IPS-11a (cell line): ENCODE measurements around the gene SACM1L.
"Not testable (repeated sequence)": the region's sequence is repeated elsewhere in the genome, so short reads cannot be mapped to it uniquely, and the experiment has no call there.

Experiments
- H3K4me3 ChIP-seq: one replicate; pipeline ENCODE4 v1.5.1; 2013; ENCODE audit warnings: low read depth, low read length, control low read depth

SACM1L gene

DNA sequence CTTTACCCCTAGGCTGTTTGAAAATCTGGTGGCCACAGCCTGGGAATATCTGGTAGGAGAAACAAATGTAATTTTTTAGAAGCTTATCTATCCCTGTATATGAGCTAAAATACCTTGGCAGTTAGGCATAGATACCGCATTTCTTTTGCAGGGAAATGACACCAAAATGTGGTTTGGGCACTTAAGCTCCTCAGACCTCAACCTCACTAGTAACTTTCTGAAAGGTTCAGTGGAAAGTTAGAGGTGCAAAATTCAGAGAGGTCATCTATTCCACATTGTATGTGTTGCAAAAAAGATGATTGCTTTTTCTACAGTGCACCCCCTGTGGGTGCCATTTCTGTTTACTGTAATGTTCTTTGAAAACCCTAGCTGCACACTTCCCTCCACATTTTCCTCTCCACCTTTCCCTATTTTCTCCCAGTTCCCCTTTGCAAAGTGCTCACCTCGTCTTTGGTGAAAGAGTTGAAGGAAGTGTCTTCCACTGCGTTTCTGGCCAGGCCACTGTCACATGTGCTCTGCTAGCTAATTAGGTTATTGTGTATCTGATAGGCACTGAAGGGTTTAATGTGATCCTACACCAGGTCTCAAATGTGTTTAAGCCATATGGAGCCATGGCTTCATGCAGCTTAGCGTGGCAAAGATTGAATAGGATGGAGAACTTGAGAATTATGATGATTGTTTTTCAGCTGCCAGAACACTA is 1.3 kb downstream of the SACM1L start:
- peak overlapping the region; percentile 90 for H3K4me3 ChIP-seq

DNA sequence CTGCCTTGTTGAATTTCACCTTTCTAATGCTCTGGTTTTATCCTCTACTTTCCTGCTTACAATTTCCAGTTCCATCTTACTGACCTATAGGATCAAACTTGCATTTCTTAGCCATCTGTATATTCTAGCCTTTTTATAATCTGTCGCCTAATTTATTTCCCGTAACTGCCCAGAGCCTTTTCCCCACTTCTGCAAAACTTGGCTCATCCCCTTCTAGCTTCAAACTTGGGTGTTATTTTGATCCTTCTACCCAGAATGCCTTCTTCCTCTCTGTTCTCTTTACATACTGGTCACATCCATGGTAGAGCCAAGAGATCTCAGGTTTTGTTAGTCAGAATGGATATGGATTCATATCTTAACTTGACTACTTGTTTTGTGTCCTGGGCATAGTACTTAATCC is 2.6 kb downstream of the SACM1L start:
- no peak overlapping the region for H3K4me3 ChIP-seq

DNA sequence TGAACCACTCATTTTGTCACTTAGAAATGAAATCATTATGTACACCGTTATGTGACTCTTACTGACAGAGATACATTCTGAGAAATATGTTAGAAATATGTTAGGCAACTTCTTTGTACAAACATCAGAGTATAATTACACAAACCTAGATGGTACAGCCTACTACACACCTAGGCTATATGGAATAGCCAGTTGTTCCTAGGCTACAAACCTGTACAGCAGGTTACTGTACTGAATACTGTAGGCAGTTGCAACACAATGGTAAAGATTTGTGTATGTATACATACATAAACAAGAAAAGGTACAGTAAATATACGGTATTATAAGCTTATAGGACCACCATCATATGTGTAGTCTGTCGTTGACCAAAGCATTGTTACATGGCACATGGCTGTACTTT is 3.7 kb downstream of the SACM1L start:
- H3K4me3 ChIP-seq, result no peak overlapping the region

DNA sequence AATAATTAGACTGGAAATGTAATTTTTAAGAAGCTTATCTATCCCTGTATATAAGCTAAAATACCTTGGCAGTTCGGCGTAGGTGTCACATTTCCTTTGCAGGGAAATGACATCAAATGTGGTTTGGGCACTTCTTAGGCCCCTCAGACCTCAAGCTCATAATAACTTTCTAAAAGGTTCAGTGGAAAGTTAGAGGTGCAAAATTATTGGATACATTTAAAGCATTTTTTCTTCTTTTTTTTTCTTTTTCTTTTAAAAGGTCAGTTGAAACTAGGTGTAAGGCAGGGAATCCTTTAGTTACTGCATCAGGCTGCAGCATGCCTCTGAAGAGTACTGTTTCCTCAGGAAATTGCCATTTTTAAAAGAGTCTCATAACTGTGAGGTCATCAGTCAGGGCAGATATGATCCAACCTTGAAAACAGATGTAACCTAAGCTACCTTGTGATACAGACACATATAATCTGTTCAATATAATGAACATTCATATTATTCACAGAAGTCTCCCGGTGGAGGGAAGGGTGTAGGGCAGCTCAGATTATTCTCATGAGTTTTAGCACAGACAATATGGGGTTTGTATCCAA is 4.8 kb downstream of the SACM1L start:
- H3K4me3 ChIP-seq, result no peak overlapping the region

DNA sequence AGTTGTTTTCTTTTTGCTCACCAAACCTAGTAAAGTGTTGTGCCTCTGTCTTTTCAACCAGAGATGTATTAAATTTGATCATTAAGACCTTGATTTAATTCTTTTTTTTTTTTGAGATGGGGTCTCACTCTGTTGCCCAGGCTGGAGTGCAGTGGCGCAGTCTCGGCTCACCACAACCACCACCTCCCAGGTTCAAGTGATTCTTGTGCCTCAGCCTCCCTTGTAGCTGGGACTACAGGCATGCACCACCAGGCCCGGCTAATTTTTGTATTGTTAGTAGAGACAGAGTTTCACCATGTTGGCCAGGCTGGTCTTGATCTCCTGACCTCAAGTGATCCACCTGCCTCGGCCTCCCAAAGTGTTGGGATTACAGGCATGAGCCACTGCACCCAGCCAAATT is 6.0 kb downstream of the SACM1L start:
- H3K4me3 ChIP-seq, result not testable (repeated sequence)

DNA sequence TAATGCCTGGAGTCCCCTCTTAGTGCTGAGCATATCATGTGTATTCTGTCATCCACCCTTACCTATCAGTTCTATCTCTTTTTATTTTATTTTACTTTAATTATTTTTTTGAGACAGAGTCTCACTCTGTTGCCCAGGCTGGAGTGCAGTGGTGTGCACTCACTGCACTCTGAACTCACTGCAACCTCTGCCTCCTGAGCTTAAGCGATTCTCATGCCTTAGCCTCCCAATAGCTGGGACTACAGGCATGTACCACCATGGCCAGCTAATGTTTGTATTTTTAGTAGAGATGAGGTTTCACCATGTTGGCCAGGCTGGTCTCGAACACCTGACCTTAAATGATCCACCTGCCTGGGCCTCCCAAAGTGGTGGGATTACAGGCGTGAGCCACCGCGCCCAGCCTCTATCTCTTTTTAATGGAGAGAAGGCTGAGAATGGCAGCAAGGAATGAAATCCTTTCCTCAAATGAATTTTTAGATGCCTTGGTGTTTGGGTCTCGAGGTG is 11.4 kb downstream of the SACM1L start:
- H3K4me3 ChIP-seq, result no peak overlapping the region

DNA sequence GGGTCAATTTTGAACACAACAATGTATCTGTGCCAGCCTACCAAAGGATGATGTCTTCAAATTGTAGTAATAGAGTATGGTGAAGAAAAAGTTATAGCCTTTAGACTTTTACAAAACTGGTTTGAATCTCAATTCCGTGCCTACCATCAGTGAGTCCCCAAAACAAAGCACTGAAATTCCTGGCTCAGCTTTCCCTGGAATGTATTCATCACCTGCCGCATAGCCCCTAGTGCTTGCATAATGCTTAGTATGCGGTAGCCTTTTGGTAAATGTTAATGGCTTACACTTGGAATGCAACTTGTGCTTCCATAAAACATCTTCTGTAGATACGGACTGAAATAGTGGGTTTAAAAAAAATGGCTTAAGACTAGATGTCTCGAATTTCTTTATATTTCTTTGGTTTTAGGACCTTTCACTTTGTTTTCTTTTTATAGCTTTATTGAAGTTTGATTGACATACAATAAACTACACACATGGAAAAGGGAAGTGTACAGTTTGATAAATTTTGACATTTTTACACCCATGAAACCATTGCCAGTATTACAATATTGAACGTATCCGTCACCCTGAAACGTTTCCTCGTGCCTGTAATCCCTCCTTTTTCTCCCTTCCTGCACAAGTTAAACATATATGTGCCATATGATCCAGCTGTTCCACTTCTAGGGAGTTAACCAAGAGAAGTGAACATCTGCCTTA is 12.1 kb downstream of the SACM1L start:
- H3K4me3 ChIP-seq, result no peak overlapping the region

DNA sequence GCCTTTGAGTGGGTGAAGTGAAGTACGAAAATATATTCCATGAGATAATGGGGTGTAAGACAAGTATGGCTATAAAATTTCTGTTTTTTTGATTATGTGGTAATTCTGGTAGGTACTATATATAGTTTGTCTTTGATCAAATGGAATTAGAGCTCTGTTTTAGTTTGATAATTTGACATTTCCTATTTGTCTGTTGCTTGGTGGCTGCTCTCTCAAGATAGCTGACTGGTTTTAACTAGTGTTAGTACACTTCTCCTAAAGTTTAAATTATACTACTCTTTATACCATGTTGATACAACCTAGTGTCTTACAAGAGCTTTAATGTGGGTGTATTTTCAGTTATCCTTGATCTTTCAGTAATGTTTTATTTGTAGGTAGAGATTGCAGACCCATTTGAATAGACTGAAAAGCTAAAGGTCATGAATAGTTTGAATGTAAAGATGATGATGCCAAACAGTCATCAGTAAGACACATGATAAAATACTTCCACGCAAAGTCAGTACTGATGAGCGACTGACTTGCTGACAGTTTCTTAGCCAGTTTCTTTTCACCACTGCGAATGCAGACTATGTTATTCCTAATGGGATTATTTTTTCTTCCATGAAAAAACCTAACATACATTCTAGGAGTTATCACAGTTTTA is 15.2 kb downstream of the SACM1L start:
- no peak overlapping the region for H3K4me3 ChIP-seq

DNA sequence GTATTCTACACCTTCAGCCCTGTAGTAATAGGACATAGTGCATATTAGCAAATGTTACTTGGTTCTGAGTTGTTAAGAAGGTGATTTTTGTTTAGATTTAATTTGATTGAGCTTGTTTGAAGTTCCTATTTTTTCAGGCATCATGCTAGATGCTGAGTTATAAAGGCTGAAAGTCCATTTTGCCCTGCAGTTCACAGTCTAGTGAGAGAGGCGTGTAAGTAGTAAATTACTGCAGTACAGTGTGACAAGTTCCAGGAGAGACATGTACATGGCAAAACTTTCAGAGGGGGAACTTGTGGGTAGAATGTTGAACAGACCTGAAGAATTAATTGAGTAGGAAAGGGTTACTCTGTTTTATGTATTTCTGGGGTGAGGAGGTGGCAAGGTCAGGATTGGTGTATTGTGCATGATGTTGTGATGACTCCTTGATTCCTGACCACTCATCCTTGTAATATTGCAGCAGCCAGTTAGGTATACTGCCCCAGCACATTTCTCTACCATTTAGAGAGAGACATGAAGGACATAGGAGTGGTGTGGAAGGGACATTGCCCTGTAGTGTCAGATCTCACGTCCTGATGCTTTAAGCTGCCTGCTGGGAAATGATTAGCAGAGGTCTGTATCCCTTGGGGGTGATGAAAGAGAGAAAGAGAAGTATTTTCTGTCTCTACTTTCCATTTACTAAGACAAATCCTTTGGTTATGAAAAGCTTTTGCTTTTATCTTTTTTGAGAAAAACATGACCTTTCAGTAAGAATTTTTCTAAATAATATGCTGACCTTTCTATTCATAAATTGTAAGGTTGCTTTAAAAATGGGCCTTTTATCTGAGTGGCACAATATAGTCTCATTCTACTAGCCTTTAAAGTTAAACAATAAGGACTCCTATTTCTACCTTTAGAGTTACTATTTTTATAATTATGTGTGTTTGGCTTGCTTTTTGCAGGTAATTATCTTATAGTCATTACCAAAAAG is 16.9 kb downstream of the SACM1L start:
- no peak overlapping the region for H3K4me3 ChIP-seq

DNA sequence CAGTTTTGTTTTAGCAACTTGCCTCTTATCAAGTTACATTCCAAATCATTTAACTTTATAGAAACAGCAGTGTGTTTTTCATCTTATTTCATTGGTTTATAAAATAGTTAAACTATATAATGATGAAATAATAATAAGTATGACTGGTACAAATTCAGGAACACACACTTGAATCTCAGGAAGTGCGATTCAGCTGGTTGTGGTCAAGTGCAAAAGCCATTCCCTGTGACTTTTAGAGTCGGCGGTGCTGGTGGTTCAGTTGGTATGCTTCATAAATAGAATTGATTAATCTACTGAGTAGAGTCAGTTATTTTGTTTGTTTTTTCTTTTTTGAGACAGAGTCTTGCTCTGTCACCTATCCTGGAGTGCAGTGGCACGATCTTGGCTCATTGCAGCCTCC is 22.7 kb downstream of the SACM1L start:
- no peak overlapping the region for H3K4me3 ChIP-seq

DNA sequence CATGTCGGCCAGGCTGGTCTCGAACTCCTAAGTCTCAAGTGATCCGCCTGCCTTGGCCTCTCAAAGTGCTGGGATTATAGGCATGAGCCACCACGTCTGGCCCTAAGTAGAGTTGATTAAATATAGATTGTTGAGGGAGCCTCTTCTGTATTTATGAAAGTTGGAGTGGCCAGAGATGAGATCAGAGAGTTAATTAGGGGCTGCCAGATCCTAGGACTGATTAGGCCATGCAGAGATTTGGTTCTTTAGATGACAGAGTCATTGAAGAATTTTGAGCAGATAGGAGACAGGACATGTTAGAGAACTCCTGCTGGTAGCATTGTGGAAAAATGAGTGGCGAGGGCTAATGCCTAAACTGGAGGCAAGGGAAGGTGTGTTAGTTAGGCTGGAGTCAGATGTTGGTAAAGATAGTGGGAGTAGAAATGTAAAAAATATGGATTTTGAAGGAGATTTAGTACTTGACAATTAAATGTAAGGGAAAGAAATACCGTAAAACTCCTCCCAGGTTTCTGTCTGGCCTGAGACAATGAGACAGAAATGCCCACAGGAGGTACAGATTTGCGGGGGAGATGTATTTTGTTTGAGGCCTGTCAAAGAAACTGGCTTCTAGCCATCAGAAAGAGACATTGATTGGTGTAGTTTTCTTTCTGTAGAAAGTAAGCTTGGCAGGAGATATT is 23.4 kb downstream of the SACM1L start:
- H3K4me3 ChIP-seq, result no peak overlapping the region

DNA sequence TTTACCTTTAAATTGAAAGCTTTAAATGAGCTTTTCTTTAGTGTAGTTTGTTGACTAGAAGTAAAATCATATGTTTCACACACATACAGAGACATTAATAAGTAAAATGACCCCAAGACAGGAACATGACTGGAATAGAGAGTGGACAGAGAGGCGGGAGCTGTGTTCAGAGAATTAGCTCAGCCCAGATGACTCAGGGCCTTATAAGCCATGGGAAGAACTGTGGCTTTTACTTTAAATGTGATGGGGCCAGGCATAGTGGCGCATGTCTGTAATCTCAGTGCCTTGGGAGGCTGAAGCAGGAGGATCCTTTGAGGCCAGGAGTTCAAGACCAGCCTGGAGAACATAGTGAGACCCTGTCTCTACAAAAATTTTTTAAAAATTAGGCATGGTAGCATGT is 26.7 kb downstream of the SACM1L start:
- no peak overlapping the region for H3K4me3 ChIP-seq

DNA sequence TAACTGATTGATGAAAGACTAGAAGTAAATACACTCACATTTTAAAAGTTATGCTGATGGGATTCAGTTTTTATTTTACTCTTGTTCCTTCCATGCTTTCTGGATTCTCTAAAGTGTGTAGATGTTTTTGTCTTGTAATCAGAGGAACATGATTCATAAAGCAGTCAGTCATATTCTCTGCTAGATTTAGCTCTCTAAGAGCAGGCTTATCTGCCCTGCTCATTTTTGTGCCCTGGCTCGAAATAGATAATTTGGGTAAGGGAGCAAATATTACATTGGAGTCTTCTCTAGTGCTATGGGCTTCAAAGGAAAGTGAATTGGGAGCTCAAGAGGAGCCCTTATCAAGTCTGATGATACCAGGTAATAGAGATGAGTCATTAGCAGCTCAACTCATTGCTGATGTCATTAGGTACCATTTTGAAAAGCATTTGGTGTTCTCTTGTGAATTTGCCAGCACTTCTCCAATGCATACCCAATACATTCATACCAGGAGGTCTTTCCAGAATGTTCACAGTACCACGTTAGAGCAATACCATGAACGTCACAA is 27.7 kb downstream of the SACM1L start:
- no peak overlapping the region for H3K4me3 ChIP-seq

DNA sequence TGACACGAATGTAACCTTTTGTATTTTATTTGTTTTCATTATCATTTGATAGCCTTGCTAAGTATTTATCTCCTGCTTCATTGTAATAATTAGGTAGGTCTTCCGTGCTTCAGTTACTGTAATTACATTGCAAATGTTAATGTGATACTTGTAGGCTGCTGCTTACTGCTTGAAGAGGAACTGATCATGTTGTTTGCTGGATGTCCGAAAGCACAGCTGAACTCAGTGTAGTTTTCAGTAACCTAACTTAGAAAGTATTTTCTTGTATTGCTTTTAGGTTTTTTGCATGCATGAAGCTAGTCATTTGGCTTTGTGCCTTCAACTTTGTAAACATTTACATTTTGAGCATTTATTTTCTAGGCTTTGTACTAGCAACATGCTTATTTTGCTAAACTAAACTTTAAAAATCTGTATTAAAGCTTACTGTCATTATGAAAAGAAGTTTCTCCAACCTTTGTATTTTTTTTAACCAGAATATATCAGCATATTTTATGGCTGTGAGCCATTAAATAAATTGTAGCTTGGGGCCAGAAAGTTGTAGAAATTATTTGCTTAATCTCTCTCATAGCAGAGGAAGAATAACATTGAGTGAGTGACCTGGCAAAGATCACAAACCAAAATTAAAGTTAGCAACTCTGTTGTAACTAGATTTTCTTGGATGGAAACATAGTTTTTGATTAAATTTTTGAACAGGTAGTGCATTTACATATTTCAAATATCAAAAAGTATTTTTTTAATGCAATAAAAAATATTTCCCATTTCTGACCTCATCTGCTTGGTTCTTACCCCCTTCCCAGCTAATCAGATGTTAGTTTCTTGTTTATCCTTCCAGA is 30.7 kb downstream of the SACM1L start:
- no peak overlapping the region for H3K4me3 ChIP-seq

DNA sequence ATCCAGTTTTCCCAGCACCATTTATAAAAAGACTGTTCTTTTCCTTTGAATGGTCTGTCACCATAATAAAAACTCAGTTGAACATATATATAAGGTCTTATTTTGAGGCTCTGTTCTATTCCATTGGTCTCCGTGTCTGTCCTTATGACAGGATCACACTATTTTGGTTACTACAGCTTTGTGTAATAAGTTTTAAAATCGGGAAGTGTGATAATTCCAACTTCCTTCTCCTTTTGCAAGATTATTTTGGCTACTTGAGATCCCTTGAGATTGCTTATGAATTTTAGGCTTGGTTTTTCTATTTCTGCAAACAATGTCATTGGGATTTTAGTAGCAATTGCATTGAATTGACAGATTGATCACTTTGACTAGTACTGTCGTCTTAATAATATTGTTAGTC is 35.7 kb downstream of the SACM1L start:
- no peak overlapping the region for H3K4me3 ChIP-seq

DNA sequence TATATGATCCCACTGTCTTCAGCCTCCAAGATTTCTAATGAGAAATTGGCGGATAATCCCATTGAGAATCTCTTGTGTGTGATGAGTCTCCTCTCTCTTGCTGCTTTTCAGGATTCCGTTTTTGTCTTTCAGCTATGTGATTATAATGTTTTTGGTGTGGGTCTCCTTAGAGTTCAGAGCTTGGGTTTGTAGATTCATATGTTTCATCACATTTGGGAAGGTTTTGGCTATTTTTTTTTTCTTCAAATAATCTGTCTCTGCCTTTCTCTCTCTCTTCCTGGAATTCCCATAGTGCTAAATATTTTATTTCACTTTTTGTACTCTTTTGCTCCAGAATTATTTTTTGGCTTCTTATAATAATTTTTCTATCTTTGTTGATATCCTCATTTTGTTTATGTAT is 40.4 kb downstream of the SACM1L start:
- no peak overlapping the region for H3K4me3 ChIP-seq

DNA sequence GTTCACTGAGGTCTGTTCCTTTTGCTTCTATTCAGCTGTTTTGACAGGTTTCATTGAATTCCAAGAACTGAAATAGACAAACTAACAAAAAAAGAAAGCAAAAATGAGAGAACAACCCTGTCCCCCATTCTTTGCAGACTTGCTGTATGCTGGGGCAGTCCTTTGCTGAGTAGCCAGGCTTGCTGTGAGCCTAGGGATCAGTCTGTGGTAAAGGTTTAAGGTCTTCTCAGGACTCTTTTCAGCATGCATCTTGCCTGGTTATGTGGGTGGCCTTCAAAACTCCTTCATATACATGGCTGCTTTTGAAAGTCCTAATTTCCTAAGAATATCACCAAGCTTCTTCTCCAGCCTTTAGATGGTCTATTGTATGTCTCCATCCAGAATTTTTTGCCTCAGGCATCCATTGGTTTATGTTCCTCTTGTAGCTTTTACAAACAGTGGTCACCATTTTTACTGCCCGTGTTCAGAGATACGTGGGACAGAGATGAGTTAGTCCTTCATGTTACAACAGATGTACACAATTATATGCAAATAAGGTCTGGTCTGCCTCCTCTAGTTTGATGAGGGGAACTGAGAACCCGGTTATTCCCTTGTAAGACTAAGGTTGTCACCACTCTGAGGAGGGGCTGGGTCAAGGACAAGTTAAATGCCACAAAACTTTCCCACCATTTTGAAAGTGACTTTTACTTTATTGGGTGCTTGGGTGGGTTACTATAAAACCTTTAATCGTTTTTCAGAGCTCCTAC is 41.4 kb downstream of the SACM1L start:
- H3K4me3 ChIP-seq, result no peak overlapping the region

DNA sequence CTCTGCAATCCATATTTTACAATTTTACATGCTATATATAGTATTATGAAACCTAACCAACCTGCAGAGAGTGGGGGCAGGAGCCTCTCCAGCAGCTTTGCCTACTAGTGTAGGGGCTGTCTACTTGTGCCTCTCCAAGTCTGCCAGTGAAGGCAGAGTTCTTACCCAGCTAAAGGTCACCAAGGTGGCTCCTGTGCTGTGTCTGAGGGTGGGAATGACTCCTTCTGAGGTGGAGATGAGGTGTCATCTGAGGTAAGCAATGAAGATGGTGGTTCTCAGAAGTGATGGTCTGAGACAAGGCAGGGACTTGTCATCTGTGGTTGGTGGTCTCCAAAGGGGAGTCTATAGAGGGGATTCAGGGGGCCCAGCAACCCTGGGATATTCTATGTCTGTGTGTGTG is 47.5 kb downstream of the SACM1L start:
- no peak overlapping the region for H3K4me3 ChIP-seq
